ENCODE results near the gene EIF5A. TPM values are rescaled to one million over a fixed set of nuclear protein-coding genes. Genes with fewer than 3 reads are reported as not detected.

Gene EIF5A
- total and polyA plus RNA-seq, 8 donors = 213 to 622 (median 264) TPM

DNA sequence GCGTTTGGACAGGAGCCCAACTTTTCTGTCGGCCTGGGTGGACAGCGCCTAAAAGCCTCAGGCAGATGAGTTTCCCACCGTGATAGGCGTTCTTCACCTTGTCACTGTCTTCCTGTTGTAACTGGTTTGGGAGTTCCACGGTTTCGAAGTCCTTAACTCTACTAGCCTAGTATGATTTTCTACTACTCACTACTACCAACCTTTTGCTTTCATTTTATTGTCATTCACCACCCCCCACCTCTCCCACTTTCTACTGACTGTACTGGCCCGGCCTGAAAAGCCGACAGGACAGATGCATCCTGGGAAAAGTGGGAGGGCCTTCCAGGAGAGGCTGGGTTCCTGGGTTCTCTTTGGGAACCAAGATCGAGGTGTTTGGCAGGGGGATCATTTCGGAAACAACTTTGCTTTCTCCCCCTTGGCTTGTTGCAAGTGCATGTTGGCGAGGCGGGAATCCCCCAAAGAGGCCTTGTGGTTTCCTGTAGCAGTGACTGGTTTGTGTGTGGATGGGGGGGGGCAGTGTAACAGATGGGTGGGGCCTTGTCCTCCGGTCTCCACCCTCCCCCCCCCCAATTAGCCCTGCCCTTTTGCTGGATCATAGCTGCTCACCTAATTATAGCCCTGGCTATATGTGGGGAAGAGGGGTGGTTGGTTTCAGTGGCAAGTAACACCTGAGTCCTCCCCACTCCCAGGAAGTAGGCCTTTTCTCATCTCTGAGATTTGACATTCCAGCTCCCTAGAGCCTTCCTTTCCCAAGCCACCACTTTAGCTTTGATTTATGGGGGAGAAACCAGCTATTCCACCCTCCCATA is 1.4 kb downstream of the EIF5A start:
- intact Hi-C loops (cut with DNase I) = no loop called here
- DNase-seq = peak in 2 of 4 donors; percentile 74 to 81

DNA sequence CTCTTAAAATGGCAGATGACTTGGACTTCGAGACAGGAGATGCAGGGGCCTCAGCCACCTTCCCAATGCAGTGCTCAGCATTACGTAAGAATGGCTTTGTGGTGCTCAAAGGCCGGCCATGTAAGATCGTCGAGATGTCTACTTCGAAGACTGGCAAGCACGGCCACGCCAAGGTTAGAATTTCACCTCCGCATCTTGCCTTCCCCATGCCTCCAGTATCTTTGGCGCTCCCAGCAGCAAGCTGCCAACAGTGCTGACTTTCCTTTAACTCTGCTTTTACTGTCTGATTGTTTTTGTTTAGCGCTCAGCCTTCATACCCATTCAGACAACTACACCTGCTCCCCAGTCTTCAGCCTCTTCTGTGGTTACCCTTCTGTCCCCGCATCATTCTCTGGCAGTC is 2.2 kb downstream of the EIF5A start:
- peaks cover 29 to 59% of the 10 kb centered on the region in 2 donors for H3K4me1 ChIP-seq
- peak overlapping the region in 1 of 2 donors; percentile 97 for H3K4me3 ChIP-seq
- DNase-seq = peak in 1 of 4 donors; percentile 20
- no peak for ATAC-seq
- no peaks in the 10 kb centered on the region for H3K27me3 ChIP-seq
- H3K36me3 ChIP-seq = peaks cover 7 to 50% of the 10 kb centered on the region in 2 donors
- TF ChIP-seq, protein P1, sequence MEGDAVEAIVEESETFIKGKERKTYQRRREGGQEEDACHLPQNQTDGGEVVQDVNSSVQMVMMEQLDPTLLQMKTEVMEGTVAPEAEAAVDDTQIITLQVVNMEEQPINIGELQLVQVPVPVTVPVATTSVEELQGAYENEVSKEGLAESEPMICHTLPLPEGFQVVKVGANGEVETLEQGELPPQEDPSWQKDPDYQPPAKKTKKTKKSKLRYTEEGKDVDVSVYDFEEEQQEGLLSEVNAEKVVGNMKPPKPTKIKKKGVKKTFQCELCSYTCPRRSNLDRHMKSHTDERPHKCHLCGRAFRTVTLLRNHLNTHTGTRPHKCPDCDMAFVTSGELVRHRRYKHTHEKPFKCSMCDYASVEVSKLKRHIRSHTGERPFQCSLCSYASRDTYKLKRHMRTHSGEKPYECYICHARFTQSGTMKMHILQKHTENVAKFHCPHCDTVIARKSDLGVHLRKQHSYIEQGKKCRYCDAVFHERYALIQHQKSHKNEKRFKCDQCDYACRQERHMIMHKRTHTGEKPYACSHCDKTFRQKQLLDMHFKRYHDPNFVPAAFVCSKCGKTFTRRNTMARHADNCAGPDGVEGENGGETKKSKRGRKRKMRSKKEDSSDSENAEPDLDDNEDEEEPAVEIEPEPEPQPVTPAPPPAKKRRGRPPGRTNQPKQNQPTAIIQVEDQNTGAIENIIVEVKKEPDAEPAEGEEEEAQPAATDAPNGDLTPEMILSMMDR (IDR thresholded peaks at IDR 0.05) = no peak
- no peaks in the 10 kb centered on the region for H3K9me3 ChIP-seq
- intact Hi-C loops (cut with DNase I) = no loop called here
- peak overlapping the region; percentile 96 for H3K27ac ChIP-seq

More for the DNA sequence above, 1.4 kb downstream of the EIF5A start:
- H3K9me3 ChIP-seq = no peaks in the 10 kb centered on the region
- TF ChIP-seq, protein P1 (IDR thresholded peaks at IDR 0.05) = no peak
- H3K4me1 ChIP-seq = peaks cover 23 to 51% of the 10 kb centered on the region in 2 donors
- peak overlapping the region; percentile 96 for H3K27ac ChIP-seq
- ATAC-seq = peak; percentile 53
- peaks cover 7 to 48% of the 10 kb centered on the region in 2 donors for H3K36me3 ChIP-seq
- H3K27me3 ChIP-seq = no peaks in the 10 kb centered on the region
- H3K4me3 ChIP-seq = peak overlapping the region; percentile 89 to 97

DNA sequence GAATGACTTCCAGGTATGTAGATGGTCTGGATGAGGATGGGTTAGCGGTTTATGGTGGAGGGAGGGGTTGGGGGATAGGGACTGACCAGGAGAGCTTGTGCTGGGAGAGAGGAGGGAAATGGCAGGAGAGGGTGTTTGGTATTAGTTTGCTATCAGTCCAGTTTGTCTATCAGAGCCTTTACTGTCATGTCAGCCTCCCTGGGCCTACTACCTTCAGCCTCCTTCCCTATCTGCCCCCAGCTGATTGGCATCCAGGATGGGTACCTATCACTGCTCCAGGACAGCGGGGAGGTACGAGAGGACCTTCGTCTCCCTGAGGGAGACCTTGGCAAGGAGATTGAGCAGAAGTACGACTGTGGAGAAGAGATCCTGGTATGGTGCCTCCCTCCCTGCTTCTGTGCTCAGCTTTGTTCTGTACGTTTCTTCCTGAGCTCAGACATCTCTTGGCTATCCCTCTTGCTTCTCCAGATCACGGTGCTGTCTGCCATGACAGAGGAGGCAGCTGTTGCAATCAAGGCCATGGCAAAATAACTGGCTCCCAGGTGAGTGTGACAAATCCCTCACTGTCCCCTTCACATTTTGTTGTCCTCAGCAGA is 3.8 kb downstream of the EIF5A start:
- ATAC-seq (no peak), DNase-seq (no peak)
- peaks cover 33 to 68% of the 10 kb centered on the region in 2 donors for H3K4me1 ChIP-seq
- no peaks in the 10 kb centered on the region for H3K27me3 ChIP-seq
- H3K4me3 ChIP-seq = no peak overlapping the region
- intact Hi-C loops (cut with DNase I) = no loop called here
- H3K36me3 ChIP-seq = peaks cover 7 to 52% of the 10 kb centered on the region in 2 donors
- H3K27ac ChIP-seq = no peak overlapping the region
- H3K9me3 ChIP-seq = no peaks in the 10 kb centered on the region
- TF ChIP-seq, protein P1 (IDR thresholded peaks at IDR 0.05) = no peak

GRCh38 chr17:7312432-7313087 is 5.1 kb downstream of the EIF5A start:
- no peaks in the 10 kb centered on the region for H3K27me3 ChIP-seq
- intact Hi-C loops (cut with DNase I) = no loop called here
- no peaks in the 10 kb centered on the region for H3K9me3 ChIP-seq
- no peak for ATAC-seq
- no peak overlapping the region for H3K27ac ChIP-seq
- peak in 1 of 4 donors; percentile 17 for DNase-seq
- H3K4me1 ChIP-seq = peaks cover 32 to 65% of the 10 kb centered on the region in 2 donors
- no peak overlapping the region for H3K4me3 ChIP-seq
- H3K36me3 ChIP-seq = peaks cover 7 to 66% of the 10 kb centered on the region in 2 donors
- TF ChIP-seq, protein P1 (IDR thresholded peaks at IDR 0.05) = no peak

Data from left lung (tissue), 10 donors.